Stimulated activated CD8-positive, alpha-beta memory T cell treated with anti-CD3 and anti-CD28 coated beads, Interleukin-7, amount 100 ng/mL, for 48 hours (primary cell): ENCODE data around the gene AUH.
A peak's percentile ranks its signal among the peaks of the same experiment; 100 is the strongest.

Experiments
- DNase-seq, 2 donors: peaks; one replicate each; pipeline ENCODE4 v3.0.0-alpha.2; 2020; ENCODE audit warnings: low read depth in 1 of 2; ENCODE audit errors: extremely low read depth in 1 of 2

The AUH gene

GRCh38 chr9:91177081-91177480 lies 184.6 kb downstream of the AUH start:
- DNase-seq = no peak

- DNase-seq = no peak
Observed at GRCh38 chr9:91176426-91176825, 185.3 kb downstream of the AUH start.

- no peak for DNase-seq
Observed at GRCh38 chr9:91174772-91175171, 186.9 kb downstream of the AUH start.

GRCh38 chr9:91172329-91172728 lies 189.4 kb downstream of the AUH start:
- DNase-seq = no peak

- no peak for DNase-seq
Observed at GRCh38 chr9:91170951-91171350, 190.8 kb downstream of the AUH start.

- DNase-seq = no peak
Observed at GRCh38 chr9:91166796-91167366, 194.8 kb downstream of the AUH start.

- DNase-seq = peak; percentile 86 to 93
Observed at GRCh38 chr9:91164724-91165520, 196.8 kb downstream of the AUH start.
